ENCODE measurements around the gene ZGLP1. TPM values are rescaled to one million over a fixed set of nuclear protein-coding genes. Genes with fewer than 3 reads are reported as not detected.
"Not testable (repeated sequence)": the region's sequence is repeated elsewhere in the genome, so short reads cannot be mapped to it uniquely, and the experiment has no call there.

ZGLP1 gene
- 10 to 100 TPM in 1 of 4 donors, 1 to 10 TPM in 3; 4.4 to 10.6 (median 5.3) TPM for polyA plus RNA-seq (ENCODE audit: insufficient read length in 4 of 4)

DNA sequence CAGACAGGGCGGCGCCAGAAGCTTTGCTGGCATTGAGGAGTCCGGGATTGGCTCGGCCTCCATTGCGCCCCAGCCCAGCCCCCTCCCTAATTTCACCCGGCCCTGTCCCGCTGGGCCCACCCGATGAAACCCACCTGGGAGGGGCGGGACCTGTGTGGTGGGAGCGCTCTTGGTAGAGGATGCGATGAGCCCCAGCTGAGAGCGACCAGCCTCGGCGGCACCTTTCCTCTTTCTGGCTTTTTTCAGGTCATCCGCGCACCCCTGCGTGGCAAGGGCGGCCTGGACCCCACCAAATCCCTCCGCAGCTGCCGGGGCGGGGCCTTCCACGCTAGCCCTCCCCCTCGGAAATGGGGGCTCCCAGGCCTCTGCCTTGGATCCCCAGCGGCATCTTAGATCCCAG lies at the start of gene ZGLP1:
Gene ZGLP1, minus strand, starts transcription at position 393 of the 400 bp plus-strand sequence.
- DNase-seq (ENCODE audit: low read depth in 4 of 4, low spot score in 3 of 4) = no peak

GRCh38 chr19:10356431-10356830 lies 46.8 kb upstream of the ZGLP1 start:
- no peak for DNase-seq (ENCODE audit: low read depth in 4 of 4, low spot score in 3 of 4)

- no peak for DNase-seq (ENCODE audit: low read depth in 4 of 4, low spot score in 3 of 4)
Measured at GRCh38 chr19:10353793-10354391, 44.3 kb upstream of the ZGLP1 start.

DNA sequence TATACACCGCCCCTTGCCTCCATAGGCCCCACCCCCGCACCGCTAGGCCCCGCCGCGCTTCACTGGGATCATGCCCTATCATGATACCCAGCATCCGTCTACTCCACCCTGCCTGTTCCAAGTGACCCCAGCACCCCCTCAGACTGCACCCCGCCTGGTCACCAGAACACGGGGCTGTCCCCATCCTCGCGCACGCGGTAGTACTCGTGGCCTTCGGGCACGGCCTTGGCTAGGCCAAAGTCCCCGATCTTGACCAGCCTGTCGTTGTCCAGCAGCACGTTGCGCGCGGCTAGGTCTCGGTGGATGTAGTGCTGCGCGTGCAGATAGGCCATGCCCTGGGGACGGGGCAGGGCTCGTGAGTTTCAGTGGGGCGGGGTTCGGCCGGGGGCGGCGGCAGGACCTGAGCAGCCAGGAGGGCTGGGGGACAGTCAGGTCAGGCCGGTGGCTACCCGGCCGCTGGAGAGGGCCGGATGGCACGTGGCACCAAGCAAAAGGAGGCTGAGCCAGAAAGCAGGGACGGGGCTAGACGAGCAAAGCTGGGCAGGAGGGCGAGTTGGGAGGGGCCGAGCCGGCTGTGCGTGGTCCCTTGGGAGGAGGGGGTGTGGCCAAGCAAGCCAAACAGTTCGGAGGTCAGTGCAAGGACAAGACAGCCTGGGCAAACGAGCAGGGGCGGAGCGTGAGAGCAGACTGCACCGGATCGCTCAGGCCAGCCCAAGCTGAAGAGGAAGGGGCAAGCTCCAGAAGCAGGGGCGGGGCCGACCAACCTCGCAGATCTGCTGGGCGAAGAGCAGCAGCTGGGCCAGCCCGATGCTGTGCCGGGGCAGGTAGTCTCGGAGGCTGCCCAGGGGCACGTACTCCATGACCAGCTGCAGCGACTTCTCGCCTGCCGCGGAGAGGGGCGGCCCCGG lies 43.4 kb upstream of the ZGLP1 start:
- DNase-seq (ENCODE audit: low read depth in 4 of 4, low spot score in 3 of 4) = peak in 3 of 4 donors; percentile 51 to 75 (median 65)

DNA sequence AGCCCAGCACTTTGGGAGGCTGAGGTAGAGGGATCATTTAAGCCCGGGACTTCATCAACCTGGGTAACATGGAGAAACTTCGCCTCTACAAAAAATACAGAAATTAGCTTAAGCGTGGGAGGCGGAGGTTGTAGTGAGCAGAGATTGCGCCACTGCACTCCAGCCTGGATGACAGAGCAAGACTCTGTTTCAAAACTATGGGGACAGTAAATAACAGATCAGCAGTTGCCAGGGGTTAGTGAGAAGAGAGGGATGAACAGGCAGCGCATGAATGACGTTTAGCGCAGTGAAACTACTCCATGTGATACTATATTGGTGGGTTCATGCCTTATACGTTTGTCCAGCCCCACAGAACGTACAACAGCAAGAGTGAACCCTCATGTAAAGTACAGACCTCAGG lies 36.9 kb upstream of the ZGLP1 start:
- no peak for DNase-seq (ENCODE audit: low read depth in 4 of 4, low spot score in 3 of 4)

- no peak for DNase-seq (ENCODE audit: low read depth in 4 of 4, low spot score in 3 of 4)
Measured at GRCh38 chr19:10344780-10345179, 35.2 kb upstream of the ZGLP1 start.

DNA sequence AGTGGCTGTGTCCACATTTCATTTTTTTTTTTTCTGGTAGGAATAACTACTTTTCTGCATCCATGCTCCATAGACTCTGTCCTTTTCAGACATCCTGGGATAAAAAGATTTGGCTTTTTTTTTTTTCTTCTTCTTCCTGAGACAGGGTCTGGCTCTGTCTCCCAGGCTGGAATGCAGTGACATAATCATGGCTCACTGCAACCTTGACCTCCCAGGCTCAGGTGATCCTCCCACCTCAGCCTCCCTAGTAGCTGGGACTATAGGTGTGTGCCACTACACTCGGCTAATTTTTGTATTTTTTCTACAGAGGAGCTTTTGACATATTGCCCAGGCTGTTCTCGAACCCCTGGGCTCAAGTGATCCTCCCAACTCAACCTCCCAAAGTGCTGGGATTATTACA lies 33.9 kb upstream of the ZGLP1 start:
- no peak for DNase-seq (ENCODE audit: low read depth in 4 of 4, low spot score in 3 of 4)

DNA sequence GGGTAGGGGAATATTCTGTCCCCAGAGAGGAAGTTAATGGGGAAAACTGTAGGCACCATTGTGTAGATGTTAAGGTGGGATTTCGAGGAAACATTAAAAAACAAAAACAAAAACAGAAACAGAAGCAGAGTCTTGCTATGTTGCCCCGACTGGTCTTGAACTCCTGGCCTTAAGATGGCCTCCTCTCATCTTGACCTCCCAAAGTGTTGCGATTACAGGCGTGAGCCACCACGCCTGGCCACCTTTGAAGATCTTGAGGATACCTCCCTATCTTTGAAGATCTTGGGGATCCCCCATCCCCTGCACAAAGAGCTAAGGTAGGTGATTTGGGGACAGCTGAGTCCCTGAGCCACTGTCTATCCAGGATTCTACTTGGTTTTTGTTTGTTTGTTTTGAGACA lies 30.4 kb upstream of the ZGLP1 start:
- no peak for DNase-seq (ENCODE audit: low read depth in 4 of 4, low spot score in 3 of 4)

DNA sequence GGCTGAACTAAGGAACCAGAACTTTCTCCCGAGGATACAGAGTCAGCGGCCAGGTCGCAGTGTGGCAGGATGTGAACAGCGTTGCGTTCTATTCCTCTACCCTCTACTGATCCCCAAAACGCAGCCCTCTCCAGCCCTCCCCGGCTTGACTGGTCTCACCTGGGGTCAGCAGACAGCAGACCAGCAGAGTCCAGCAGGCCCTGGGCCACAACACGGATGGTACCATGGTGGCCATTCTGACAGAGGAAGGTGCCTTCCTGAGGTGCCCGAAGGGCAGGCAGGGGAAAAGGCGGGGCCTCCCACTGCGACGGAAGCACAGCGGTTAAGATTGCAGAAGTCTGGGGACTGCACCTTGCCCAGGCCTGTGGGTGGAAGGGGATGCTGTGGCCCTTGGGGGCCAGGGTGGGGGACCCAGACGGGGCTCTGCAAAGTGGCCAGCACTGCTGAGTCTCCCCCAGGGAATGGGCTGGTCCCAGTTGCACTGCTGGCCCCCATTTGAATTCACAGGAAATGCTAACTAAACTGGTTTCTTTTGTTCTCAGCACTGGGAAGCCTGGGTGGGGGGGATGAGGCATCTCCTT lies 29.9 kb upstream of the ZGLP1 start, which contains the start of gene ICAM3:
Gene ICAM3, minus strand, starts transcription at position 245 of the 581 bp plus-strand sequence. Its CDS starts 10 bp downstream, at position 235.
- DNase-seq (ENCODE audit: low read depth in 4 of 4, low spot score in 3 of 4) = no peak

DNA sequence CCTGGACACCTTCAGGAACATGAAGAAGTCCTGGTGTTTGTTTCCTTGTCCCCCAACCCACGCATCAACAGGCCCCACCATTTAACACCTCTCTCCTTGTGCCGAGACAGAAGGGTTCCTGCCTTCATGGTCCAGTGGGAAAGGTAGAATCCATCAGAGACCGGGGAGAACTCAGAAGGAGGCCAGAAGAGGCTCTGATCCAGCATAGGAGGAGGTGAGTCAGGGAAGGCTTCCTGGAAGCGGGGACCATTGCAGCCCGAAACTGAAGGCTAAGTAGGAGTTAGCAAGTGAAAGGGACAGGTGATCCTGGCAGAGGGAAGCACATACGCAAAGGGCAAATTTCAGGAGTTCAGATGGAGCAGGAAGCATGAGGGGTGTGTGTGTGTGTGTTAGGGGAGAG lies 29.3 kb upstream of the ZGLP1 start:
- DNase-seq (ENCODE audit: low read depth in 4 of 4, low spot score in 3 of 4) = no peak

DNA sequence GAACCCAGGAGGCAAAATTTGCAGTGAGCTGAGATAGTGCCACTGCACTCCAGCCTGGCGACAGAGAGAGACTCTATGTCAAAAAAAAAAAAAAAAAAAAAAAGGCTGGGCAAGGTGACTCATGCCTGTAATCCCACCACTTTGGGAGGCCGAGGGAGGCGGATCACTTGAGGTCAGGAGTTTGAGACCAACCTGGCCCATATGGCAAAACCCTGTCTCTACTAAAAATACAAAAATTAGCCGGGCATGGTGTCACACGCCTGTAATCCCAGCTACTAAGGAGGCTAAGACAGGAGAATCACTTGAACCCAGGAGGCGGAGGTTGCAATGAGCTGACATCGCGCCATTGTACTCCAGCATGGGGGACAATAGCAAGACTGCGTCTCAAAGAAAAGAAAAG lies 27.1 kb upstream of the ZGLP1 start:
- DNase-seq (ENCODE audit: low read depth in 4 of 4, low spot score in 3 of 4) = not testable (repeated sequence)

DNA sequence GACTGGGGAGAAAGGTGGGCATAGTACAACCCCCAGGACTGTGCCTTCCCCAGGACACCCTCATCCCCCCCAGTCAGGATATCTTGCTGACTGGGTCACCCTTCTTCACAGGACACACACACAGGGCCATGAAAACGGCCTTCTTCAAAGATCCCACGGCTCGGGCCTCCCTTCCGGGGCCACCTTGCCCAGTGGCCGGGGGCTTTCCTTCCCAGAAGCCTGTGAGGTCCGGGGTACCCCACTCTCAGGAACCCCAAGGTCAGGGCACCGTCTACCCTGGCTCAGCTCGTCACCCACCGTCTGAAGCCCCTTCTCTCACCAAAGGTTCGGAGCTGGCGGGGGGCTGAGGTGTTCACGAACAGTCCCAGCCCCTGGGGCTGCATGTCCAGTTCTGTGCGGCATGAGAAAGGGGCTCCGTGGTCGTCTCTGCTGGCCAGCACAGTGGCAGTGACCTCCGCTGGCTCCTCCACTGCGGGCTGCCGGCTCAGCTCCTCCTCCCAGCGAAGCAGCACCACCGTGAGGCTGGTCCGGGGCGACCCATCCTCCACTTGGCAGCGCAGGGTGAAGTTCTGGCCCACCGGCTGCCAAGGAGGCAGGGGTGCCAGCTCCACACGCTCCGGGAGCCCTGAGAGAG lies 25.9 kb upstream of the ZGLP1 start:
- DNase-seq (ENCODE audit: low read depth in 4 of 4, low spot score in 3 of 4) = no peak

DNA sequence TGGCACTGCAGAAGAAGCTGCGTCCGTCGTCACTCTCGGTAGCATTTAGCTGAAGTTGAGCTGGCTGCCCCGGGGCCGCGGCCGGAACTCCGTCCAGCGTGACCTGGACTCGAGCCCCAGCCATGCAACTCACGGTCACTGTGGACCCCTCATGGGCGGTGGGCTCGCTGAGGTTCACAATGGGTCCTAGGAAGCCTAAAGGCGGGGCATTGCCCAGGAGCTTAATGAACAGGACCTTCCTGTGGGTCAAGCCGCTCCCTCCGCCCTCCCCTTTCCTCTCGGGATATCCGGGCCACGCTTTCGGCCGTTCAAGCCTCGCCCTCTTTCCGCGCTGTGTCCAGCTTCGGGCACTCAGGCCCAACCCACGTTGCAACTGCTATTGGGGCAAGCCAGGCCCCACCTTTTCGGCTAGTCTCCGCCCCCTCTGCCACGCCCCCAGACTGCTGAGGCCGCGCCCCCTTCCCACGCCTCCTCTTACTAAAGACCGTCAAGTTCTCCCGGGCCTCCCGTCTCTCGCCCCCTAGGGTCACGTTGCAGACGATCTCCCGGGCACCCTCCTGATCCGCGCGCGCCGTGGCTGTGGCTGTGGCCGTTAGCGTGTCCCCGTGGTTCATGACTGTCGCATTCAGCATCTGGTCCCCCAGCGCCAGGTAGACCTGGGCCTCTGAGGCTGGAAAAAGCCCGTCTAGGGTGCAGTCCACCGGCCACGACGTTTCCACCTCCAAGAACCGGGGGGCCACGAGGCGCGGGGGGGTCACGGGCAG lies 25.2 kb upstream of the ZGLP1 start:
- peak in 3 of 4 donors; percentile 70 to 82 (median 77) for DNase-seq (ENCODE audit: low read depth in 4 of 4, low spot score in 3 of 4)

DNA sequence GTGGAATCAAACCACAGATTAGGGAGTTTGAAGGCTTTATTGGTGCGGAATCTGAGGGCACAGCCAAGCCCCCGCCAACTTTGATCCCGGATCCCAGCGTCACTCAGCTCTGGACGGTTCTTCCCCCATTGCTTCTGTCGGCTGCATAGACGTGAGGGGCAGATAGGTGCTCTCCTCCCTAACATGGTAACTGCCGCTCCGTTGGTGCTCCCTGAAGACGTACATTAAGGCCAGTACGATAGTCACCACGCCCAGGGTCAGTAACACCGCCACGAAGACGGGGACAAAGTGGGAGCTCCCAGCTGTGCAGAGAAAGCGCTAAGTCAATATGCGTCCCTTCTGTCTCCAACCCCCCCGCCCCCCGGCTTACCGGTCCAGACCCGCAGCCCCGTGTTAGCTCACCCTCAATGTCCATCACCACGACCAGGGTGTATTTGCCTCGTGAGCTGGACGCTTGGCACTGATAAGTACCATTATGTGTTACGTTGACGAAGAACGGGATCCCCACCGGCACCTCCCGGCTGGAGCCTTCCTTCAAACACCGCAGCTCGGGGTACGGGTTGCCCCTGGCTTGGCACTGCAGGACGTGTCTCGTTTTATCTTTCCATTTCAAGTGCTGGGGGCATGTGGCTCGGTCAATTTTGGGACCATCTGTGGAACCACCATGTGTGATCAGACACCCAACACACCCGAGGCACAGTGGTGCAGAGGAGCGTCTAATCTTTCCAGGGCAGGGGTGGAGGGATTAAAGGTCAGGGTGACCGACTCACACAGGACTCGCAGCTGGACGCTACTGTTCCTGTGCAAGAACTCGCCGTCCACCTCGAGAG lies 24.4 kb upstream of the ZGLP1 start:
- DNase-seq (ENCODE audit: low read depth in 4 of 4, low spot score in 3 of 4) = no peak

DNA sequence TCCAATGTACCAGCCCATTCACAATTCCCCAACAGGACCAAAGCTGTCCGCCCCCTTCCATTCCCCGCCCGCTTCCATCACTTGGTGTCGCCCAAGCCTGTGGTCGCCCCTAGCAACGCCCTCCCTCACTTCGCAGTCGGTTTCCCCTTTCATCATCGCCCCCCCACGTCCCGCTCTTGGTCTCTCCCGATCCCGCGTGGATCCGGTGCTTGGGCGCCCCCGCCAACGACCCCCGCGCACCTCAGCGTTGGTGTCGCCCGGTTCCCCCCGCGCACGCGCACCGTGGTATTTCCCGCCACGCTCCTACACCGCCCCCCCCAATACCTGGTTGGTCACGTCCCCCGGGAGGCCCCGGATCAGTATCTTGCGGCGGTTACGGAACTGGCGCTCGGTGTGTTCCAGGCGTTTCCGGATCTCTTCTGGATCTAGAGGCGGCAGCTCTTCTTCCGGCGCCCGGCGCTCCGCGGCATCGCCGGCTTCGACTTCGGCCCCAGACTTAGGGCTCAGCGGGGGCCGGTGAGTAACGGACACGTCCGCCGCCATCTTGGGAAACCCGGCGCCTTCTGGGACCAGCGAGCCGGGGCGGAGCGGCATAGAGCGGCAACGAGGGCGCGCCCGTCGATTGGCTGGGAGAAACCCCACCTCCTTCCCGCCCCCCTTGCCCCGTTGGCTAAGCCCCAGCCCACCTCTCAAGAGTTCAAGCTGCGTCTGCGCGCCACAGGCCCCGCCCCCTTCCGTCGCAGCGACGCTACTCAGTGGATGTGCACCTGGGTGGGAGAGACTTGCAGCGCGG lies 23.5 kb upstream of the ZGLP1 start, which contains the start of gene RAVER1:
Gene RAVER1, minus strand, starts transcription at position 565 of the 793 bp plus-strand sequence. Its CDS starts 22 bp downstream, at position 543.
- peak; percentile 89 to 94 (median 92) for DNase-seq (ENCODE audit: low read depth in 4 of 4, low spot score in 3 of 4)

- no peak for DNase-seq (ENCODE audit: low read depth in 4 of 4, low spot score in 3 of 4)
Measured at GRCh38 chr19:10332158-10332964, 22.7 kb upstream of the ZGLP1 start.

DNA sequence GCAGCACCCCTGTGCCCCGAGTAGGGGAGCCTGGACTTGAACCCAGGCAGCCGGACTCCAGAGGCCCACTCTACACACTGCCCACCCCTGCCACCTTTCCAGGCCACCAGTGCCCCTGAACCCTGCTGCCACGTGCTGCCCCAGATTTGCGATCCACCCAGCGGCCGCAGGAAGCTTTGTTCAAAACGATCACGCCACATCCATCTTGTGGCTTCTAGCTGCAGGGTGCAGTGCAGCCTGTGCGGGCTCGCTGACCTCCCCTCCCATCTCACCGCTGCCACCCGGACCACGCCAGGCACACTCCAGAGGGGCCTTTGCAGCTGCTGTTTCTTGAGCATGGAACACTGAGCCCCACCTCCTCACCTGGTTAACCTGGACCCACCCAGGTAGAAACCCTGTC lies 19.9 kb upstream of the ZGLP1 start:
- no peak for DNase-seq (ENCODE audit: low read depth in 4 of 4, low spot score in 3 of 4)

Data from left renal pelvis (tissue), 4 donors.